Measurements from ENCODE around the gene S100A8.
"Not testable (repeated sequence)": the region's sequence is repeated elsewhere in the genome, so short reads cannot be mapped to it uniquely, and the experiment has no call there.

The S100A8 gene

GRCh38 chr1:153352523-153352922 is 38.4 kb downstream of the S100A8 start:
- in situ Hi-C loops (cut with MboI; ENCODE audit: low sequenced_read_pairs): loop anchor here (5.0 to 25.0 kb wide), 3 partner anchors 45 to 635 kb away; partner anchors contain the start of genes JTB, RAB13 and RPS27

DNA sequence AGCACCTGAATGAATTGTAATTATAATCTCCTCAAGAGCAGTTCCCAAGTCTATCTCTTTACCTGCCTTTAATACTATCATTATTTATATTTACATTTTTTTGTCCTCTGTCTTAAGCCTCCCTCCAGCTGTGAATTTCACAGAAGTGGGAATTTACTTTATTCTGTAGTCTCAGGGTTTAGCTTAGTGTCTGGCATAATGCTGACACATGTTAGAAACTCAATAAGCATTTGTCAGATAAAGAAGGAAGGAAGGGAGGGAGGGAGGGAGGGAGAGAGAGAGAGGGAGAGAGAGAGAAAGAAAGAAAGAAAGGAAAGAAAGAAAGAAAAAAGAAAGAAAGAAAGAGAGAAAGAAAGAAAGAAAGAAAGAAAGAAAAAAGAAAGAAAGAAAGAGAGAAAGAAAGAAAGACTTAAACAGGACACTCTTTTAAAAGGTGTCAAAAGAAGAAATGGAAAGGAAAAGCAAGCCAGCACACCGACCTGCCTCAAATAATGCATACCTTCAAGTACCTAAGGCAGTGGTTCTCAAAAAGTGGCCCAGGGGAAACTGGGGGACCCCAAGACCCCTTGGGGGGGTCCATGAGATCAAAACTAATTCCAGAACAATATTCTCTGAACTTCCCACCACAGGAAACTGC is 40.4 kb downstream of the S100A8 start:
- in situ Hi-C loops (cut with MboI; ENCODE audit: low sequenced_read_pairs): loop anchor here (5.0 to 25.0 kb wide), 3 partner anchors 47 to 637 kb away; partner anchors contain the start of genes JTB, RAB13 and RPS27

GRCh38 chr1:153349363-153350320 is 41.2 kb downstream of the S100A8 start:
- in situ Hi-C loops (cut with MboI; ENCODE audit: low sequenced_read_pairs): loop anchor here (5.0 to 25.0 kb wide), 3 partner anchors 48 to 638 kb away; partner anchors contain the start of genes JTB, RAB13 and RPS27

DNA sequence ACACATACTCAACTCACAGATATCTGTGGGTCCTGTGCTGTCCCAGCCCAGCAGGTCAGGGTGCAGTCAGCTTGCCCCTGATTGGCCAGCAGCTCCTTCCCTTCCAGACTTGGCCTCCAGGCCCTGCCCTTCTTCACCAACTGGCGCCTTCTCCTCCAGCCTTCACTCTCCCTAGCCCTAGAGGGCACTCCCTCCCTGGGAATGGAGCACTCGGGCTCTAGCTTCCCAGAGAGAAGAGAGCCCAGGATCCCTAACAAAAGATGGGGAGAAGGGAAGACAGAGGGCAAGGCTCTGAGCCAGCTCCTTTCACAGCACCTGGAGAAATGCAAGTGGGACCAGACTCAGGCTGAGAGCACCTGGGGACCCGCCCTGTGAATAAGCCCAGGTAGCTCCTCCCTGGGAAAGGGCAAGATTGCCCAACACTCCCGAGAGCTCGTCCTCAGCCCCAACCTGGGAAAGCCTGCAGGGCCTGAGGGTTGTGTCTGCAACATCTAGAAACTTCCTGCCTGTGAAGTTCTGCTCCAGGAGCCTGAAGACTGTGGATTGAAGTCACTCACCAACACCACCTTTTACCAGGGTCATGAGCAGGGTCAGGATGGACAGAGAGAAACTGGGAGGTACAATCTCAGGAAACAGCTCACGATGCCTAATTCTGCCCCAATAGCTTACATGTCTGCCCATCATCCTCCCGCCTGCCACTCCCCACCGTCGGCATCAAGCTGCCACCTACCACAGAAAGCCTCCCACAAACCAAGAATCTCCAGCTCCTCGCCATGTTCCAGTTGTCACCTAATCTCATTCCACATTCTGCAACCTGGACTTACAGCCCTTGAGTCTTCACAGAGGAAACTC is 42.1 kb downstream of the S100A8 start, which contains the start of gene PGLYRP4:
Gene PGLYRP4 (minus strand): TSS at position 331 of the 852 bp plus-strand sequence. CDS start 909 bp downstream, outside the sequence.
- in situ Hi-C loops (cut with MboI; ENCODE audit: low sequenced_read_pairs): no loop called here

DNA sequence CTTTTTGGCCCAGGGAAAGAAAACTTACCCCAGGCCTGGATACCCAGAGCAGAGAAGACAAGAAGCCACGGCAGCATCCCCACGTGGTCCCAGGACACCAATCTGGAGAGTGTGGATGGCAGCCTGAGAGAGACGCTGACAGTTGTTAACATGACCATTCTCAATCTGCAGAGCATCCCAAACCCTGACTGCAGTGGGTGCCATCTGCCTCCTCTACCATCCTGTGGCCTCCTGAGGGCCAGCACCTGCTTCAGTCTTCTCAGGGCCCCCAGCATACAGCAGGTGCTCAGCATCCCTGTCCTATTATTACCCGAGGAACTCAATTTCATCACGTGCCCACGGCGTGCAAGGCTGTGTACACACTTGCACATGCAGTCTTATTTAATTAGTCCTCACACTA is 43.0 kb downstream of the S100A8 start:
- in situ Hi-C loops (cut with MboI; ENCODE audit: low sequenced_read_pairs): no loop called here

GRCh38 chr1:153347049-153347448 is 43.8 kb downstream of the S100A8 start:
- in situ Hi-C loops (cut with MboI; ENCODE audit: low sequenced_read_pairs): not testable (repeated sequence)

- in situ Hi-C loops (cut with MboI; ENCODE audit: low sequenced_read_pairs): no loop called here
Measured at GRCh38 chr1:153346077-153346723, 44.7 kb downstream of the S100A8 start.

- in situ Hi-C loops (cut with MboI; ENCODE audit: low sequenced_read_pairs): no loop called here
Measured at GRCh38 chr1:153345187-153346076, 45.4 kb downstream of the S100A8 start.

GRCh38 chr1:153344718-153345025 is 46.2 kb downstream of the S100A8 start:
- in situ Hi-C loops (cut with MboI; ENCODE audit: low sequenced_read_pairs): no loop called here

GRCh38 chr1:153343811-153344717 is 46.8 kb downstream of the S100A8 start:
- in situ Hi-C loops (cut with MboI; ENCODE audit: low sequenced_read_pairs): no loop called here

- in situ Hi-C loops (cut with MboI; ENCODE audit: low sequenced_read_pairs): no loop called here
Measured at GRCh38 chr1:153343040-153343681, 47.7 kb downstream of the S100A8 start.

GRCh38 chr1:153342178-153342577 is 48.7 kb downstream of the S100A8 start:
- in situ Hi-C loops (cut with MboI; ENCODE audit: low sequenced_read_pairs): no loop called here

DNA sequence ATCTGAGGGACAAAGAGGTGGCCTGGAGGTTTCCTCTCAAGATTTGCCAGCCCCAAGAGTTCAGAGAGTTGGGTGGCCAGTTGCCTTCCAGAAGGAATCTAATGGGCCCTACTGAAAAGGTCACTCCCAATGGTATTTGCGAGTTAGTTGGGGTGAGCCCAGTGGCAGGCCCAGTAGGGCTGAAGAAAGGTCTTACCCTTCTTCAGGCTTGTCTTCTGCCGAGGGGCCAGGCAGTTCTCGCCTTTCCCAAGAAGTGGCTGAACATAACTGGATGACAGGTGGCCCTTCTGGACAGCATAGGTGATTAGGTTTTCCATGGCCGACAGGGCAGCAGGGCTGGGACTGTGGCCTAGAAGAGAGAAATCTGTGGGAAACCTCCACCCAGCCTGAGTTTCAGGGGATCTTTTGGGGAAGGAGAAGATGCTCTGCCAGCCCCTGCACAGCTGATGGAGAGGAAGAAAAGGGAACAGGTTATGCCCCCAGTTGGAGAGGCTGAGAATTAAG is 49.4 kb downstream of the S100A8 start:
- in situ Hi-C loops (cut with MboI; ENCODE audit: low sequenced_read_pairs): no loop called here

DNA sequence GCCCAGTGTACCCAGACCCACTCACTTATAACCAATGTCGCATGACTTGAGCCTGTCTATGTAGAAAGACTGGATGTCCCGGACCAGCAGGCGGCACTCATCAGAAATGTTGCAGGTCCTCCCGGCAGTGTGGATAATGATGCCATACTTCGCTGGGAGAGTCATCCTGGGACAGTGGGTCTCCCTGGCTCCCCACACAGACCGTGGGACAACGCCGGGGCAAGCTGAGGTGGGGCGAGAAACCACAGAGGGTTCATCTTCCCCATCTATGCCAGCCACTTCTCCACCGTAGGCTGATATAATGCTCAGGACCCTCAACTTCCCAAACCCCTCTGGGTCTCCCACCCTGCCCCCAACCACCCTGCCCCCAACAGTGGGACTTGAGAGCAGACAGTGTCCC is 50.5 kb downstream of the S100A8 start:
- in situ Hi-C loops (cut with MboI; ENCODE audit: low sequenced_read_pairs): no loop called here
